Measurements from ENCODE around the gene GRIK1.

The GRIK1 gene

GRCh38 chr21:29557200-29557599 lies 382.6 kb downstream of the GRIK1 start:
- TF ChIP-seq CTCF (IDR thresholded peaks at IDR 0.05; ENCODE audit: low read depth, low read length) = no peak

GRCh38 chr21:29555601-29556000 lies 384.2 kb downstream of the GRIK1 start:
- TF ChIP-seq CTCF (IDR thresholded peaks at IDR 0.05; ENCODE audit: low read depth, low read length) = no peak

More at GRCh38 chr21:29557200-29557599, 382.6 kb downstream of the GRIK1 start:
- no peak overlapping the region for H3K4me3 ChIP-seq (ENCODE audit: low read depth, low read length)

DNA sequence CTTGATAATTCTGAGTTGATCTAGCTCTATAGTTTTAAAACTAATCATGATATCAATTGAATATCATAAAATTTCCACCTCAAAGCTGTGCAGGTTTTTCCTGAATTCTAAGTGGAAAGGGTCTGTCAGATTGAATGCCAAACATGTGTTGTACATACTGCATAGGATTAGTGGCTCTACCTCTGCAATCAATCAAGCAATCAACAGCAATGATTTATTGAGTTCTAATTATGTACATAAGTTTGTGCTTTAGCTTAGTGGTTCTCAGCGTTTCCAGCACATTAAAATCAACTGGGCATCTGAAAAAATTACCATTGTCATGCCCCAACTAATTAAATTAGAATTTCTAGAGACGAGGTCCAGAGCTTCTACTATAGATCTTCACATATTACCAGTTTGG lies 389.6 kb downstream of the GRIK1 start:
- no peak for TF ChIP-seq CTCF (IDR thresholded peaks at IDR 0.05; ENCODE audit: low read depth, low read length)

More at GRCh38 chr21:29555601-29556000, 384.2 kb downstream of the GRIK1 start:
- no peak overlapping the region for H3K4me3 ChIP-seq (ENCODE audit: low read depth, low read length)

GRCh38 chr21:29549614-29550013 lies 390.2 kb downstream of the GRIK1 start:
- TF ChIP-seq CTCF (IDR thresholded peaks at IDR 0.05; ENCODE audit: low read depth, low read length) = no peak

More for the DNA sequence above, 389.6 kb downstream of the GRIK1 start:
- H3K4me3 ChIP-seq (ENCODE audit: low read depth, low read length) = no peak overlapping the region

GRCh38 chr21:29547998-29548397 lies 391.8 kb downstream of the GRIK1 start:
- no peak for TF ChIP-seq CTCF (IDR thresholded peaks at IDR 0.05; ENCODE audit: low read depth, low read length)
- no peak overlapping the region for H3K4me3 ChIP-seq (ENCODE audit: low read depth, low read length)

More at GRCh38 chr21:29549614-29550013, 390.2 kb downstream of the GRIK1 start:
- no peak overlapping the region for H3K4me3 ChIP-seq (ENCODE audit: low read depth, low read length)

DNA sequence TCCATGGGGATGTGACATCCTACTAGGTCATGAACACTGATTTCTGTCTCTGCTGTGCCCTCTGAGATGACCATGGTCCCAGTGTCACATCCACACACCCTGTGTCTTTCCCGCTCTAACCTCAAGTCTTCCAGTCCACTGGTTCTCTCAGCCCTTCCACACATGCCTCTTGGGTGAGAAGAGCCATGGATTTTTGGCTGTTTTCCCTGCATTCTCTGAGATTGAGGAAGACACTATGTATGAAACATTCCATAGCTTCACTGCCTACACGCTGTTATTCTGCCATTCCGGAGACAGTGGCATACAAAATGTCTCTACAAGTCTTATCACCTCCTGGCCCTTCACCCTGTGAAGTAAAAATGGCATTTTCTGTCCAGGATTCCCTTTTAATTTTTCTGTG lies 393.7 kb downstream of the GRIK1 start:
- H3K4me3 ChIP-seq (ENCODE audit: low read depth, low read length) = no peak overlapping the region
- TF ChIP-seq CTCF (IDR thresholded peaks at IDR 0.05; ENCODE audit: low read depth, low read length) = no peak

GRCh38 chr21:29540289-29540688 lies 399.5 kb downstream of the GRIK1 start:
- no peak overlapping the region for H3K4me3 ChIP-seq (ENCODE audit: low read depth, low read length)
- no peak for TF ChIP-seq CTCF (IDR thresholded peaks at IDR 0.05; ENCODE audit: low read depth, low read length)

Data from WI38 (cell line).